HepG2 (cell line): ENCODE measurements around the gene SYNJ2. TPM values are rescaled to one million over a fixed set of nuclear protein-coding genes. Genes with fewer than 3 reads are reported as not detected.

ENCODE experiments used
- ATF7-NPFF ChIP-seq: sonication (generic); formaldehyde crosslinking; IDR thresholded peaks from 2 replicates; pipeline ENCODE4 v1.8.1; 2023; ENCODE audit warnings: mild to moderate bottlenecking, low read depth, missing genetic modification reagents, moderate library complexity
- HNRNPK ChIP-seq: fragments of 200-400 bp; formaldehyde crosslinking; IDR thresholded peaks from 2 replicates; pipeline ENCODE4 v1.6.1; 2018; ENCODE audit warnings: low read length, low read depth, moderate library complexity, mild to moderate bottlenecking; ENCODE audit not compliant: poor library complexity, severe bottlenecking
- HOMEZ ChIP-seq: IDR thresholded peaks from 2 replicates; pipeline ENCODE4 v1.6.1; 2016; ENCODE audit warnings: low read depth
- POLR2A ChIP-seq, 2 experiments: IDR thresholded peaks; 2 replicates each; pipeline ENCODE4 v1.6.1; 2011; ENCODE audit warnings: low read depth in 2 of 2, low read length in 2 of 2, mild to moderate bottlenecking in 1 of 2, moderate library complexity in 1 of 2; ENCODE audit not compliant: insufficient read depth in 1 of 2
- REPIN1 ChIP-seq: sonication (generic); formaldehyde crosslinking; IDR thresholded peaks from 2 replicates; pipeline ENCODE4 v1.8.0; 2022; ENCODE audit warnings: missing genetic modification reagents, low read depth, mild to moderate bottlenecking, borderline replicate concordance
- SAFB2 ChIP-seq: sonication (generic); formaldehyde crosslinking; IDR thresholded peaks from 2 replicates; pipeline ENCODE4 v1.5.1; 2020; ENCODE audit warnings: missing genetic modification reagents, low read depth, mild to moderate bottlenecking, borderline replicate concordance
- SAP130 ChIP-seq: IDR thresholded peaks from 2 replicates; pipeline ENCODE4 v1.6.1; 2016; ENCODE audit warnings: low read depth
- TP53 ChIP-seq: sonication (generic); formaldehyde crosslinking; conservative IDR thresholded peaks from 2 replicates; pipeline ENCODE4 v1.4.0; 2020; ENCODE audit warnings: missing genetic modification reagents
- YEATS4 ChIP-seq: sonication (generic); formaldehyde crosslinking; IDR thresholded peaks from 2 replicates; pipeline ENCODE4 v1.4.0; 2020; ENCODE audit warnings: missing genetic modification reagents, borderline replicate concordance
- ZBTB38 ChIP-seq: sonication (generic); formaldehyde crosslinking; IDR thresholded peaks from 2 replicates; pipeline ENCODE4 v1.5.1; 2020; ENCODE audit warnings: mild to moderate bottlenecking, missing genetic modification reagents
- ZBTB7A ChIP-seq: sonication (generic); formaldehyde crosslinking; IDR thresholded peaks from 2 replicates; pipeline ENCODE4 v1.8.0; 2022; ENCODE audit warnings: mild to moderate bottlenecking, missing genetic modification reagents
- ZFP36L2 ChIP-seq: sonication (generic); formaldehyde crosslinking; IDR thresholded peaks from 2 replicates; pipeline ENCODE4 v1.4.0; 2020; ENCODE audit warnings: missing genetic modification reagents
- ZNF20 ChIP-seq: sonication (generic); formaldehyde crosslinking; IDR thresholded peaks from 2 replicates; pipeline ENCODE4 v1.4.0; 2020; ENCODE audit warnings: mild to moderate bottlenecking, moderate library complexity, missing genetic modification reagents
- ZNF253 ChIP-seq: sonication (generic); formaldehyde crosslinking; IDR thresholded peaks from 2 replicates; pipeline ENCODE4 v1.8.0; 2022; ENCODE audit warnings: mild to moderate bottlenecking, missing genetic modification reagents, borderline replicate concordance
- ZNF335 ChIP-seq: sonication (generic); formaldehyde crosslinking; IDR thresholded peaks from 2 replicates; pipeline ENCODE4 v1.4.0; 2020; ENCODE audit warnings: missing genetic modification reagents
- ZNF460 ChIP-seq: sonication (generic); formaldehyde crosslinking; IDR thresholded peaks from 2 replicates; pipeline ENCODE4 v1.5.1; 2020; ENCODE audit warnings: missing genetic modification reagents, mild to moderate bottlenecking, borderline replicate concordance
- ZNF546 ChIP-seq: sonication (generic); formaldehyde crosslinking; conservative IDR thresholded peaks from 2 replicates; pipeline ENCODE4 v1.8.1; 2023; ENCODE audit warnings: mild to moderate bottlenecking, missing genetic modification reagents
- ZNF644 ChIP-seq: IDR thresholded peaks from 2 replicates; pipeline ENCODE4 v1.6.1; 2016; ENCODE audit warnings: low read depth
- polyA plus RNA-seq, 8 experiments: library from polyadenylated mRNA; depleted of rRNA in 3 of 8; stranded (reverse) in 7 of 8; unstranded in 1 of 8; fragments of >200 nt; fragmentation: Illumina TruSeq in 4 of 8; extraction: Trizol in 4 of 8; gene quantifications; 2 replicates each; pipeline versions ENCODE4 v1.2.1 to v1.2.3, GENCODE V29; 2011 to 2016; ENCODE audit warnings: low read depth in 4 of 8, missing spikeins in 1 of 8, mixed read lengths in 1 of 8; ENCODE audit not compliant: insufficient read depth in 1 of 8
- total RNA-seq, 5 experiments: library from RNA; depleted of rRNA; stranded (reverse); fragments of >200 nt; fragmentation: Illumina TruSeq; extraction: Trizol; gene quantifications; 2 replicates each; pipeline ENCODE4 v1.2.3, GENCODE V29; 2016; ENCODE audit warnings: low read depth in 1 of 5
- TF ChIP-seq, protein P1 (sequence below): sonication (generic); formaldehyde crosslinking; IDR thresholded peaks from 2 replicates; pipeline ENCODE4 v1.4.0; 2020; ENCODE audit warnings: missing genetic modification reagents, mild to moderate bottlenecking, borderline replicate concordance
- TF ChIP-seq, protein P2 (sequence below): sonication (generic); formaldehyde crosslinking; IDR thresholded peaks from 2 replicates; pipeline ENCODE4 v1.5.1; 2020; ENCODE audit warnings: mild to moderate bottlenecking, missing genetic modification reagents, moderate library complexity

SYNJ2 gene
- total and polyA plus RNA-seq, 2 of the 13 experiments (the other 11 are each of a cell fraction or from before 2014, with no cell fraction given), result 39.1 to 57.6 TPM

DNA sequence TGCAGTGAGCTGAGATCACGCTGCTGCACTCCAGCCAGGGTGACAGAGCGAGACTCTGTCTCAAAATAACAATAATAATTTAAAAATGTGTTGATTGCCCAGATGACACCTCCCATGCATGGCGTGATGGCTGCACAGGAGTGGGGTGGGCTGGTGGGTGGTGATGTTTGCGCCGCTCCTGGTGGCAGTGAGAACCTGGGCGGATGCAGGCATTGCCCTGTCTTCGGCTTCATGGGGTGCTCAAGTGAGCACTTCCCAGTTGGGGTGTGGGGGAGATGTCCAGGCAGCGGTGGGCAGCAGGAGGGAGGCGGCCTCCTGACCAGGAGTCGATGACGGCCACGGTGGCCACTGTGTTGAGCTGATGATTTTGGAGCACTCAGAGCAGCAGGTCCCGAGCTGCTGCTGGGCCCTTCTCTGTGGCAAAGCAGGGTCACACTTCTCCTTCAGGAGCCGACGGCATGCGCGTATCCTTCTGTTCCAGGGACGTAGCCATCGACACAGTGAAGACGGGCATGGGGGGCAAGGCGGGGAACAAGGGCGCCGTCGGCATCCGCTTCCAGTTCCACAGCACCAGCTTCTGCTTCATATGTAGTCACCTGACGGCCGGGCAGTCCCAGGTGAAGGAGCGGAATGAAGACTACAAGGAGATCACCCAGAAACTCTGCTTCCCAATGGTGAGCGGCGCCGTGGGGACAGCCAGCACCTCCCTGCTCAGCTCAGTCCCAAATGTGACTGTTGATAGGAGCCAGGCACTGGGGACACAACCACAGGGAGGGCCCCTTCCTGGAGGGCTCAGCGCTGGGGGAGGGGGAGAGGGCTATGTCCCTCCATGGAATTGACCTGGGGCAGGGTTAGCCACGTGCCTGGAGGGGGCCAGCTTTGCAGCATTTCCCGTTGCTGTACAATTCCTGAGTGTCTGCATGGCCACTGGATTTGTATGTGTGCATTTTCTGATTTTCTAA lies 89.7 kb downstream of the SYNJ2 start (continued):
- TF ChIP-seq, protein P1, sequence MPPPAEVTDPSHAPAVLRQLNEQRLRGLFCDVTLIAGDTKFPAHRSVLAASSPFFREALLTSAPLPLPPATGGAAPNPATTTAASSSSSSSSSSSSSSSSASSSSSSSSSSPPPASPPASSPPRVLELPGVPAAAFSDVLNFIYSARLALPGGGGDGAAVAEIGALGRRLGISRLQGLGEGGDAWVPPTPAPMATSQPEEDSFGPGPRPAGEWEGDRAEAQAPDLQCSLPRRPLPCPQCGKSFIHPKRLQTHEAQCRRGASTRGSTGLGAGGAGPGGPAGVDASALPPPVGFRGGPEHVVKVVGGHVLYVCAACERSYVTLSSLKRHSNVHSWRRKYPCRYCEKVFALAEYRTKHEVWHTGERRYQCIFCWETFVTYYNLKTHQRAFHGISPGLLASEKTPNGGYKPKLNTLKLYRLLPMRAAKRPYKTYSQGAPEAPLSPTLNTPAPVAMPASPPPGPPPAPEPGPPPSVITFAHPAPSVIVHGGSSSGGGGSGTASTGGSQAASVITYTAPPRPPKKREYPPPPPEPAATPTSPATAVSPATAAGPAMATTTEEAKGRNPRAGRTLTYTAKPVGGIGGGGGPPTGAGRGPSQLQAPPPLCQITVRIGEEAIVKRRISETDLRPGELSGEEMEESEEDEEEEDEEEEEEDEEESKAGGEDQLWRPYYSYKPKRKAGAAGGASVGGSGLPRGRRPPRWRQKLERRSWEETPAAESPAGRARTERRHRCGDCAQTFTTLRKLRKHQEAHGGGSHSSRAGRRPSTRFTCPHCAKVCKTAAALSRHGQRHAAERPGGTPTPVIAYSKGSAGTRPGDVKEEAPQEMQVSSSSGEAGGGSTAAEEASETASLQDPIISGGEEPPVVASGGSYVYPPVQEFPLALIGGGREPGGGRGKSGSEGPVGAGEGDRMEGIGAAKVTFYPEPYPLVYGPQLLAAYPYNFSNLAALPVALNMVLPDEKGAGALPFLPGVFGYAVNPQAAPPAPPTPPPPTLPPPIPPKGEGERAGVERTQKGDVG (CRISPR knock-in tag), result 0 out of 2 replicates have a peak, but pooled peaks have one; percentile 4
- no peak for TF ChIP-seq ZNF335 (CRISPR knock-in tag)
- TF ChIP-seq ZBTB7A, result 0 out of 2 replicates have a peak, but pooled peaks have one; percentile 24
- TF ChIP-seq ZNF20 (CRISPR knock-in tag), result no peak
- 0 out of 2 replicates have a peak, but pooled peaks have one; percentile 54 for TF ChIP-seq ZBTB38
- TF ChIP-seq, protein P2, sequence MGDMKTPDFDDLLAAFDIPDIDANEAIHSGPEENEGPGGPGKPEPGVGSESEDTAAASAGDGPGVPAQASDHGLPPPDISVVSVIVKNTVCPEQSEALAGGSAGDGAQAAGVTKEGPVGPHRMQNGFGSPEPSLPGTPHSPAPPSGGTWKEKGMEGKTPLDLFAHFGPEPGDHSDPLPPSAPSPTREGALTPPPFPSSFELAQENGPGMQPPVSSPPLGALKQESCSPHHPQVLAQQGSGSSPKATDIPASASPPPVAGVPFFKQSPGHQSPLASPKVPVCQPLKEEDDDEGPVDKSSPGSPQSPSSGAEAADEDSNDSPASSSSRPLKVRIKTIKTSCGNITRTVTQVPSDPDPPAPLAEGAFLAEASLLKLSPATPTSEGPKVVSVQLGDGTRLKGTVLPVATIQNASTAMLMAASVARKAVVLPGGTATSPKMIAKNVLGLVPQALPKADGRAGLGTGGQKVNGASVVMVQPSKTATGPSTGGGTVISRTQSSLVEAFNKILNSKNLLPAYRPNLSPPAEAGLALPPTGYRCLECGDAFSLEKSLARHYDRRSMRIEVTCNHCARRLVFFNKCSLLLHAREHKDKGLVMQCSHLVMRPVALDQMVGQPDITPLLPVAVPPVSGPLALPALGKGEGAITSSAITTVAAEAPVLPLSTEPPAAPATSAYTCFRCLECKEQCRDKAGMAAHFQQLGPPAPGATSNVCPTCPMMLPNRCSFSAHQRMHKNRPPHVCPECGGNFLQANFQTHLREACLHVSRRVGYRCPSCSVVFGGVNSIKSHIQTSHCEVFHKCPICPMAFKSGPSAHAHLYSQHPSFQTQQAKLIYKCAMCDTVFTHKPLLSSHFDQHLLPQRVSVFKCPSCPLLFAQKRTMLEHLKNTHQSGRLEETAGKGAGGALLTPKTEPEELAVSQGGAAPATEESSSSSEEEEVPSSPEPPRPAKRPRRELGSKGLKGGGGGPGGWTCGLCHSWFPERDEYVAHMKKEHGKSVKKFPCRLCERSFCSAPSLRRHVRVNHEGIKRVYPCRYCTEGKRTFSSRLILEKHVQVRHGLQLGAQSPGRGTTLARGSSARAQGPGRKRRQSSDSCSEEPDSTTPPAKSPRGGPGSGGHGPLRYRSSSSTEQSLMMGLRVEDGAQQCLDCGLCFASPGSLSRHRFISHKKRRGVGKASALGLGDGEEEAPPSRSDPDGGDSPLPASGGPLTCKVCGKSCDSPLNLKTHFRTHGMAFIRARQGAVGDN (CRISPR knock-in tag), result peak; percentile 60
- no peak for TF ChIP-seq ZNF253
- no peak for TF ChIP-seq ZFP36L2 (CRISPR knock-in tag)
- TF ChIP-seq HNRNPK, result no peak
- TF ChIP-seq ATF7-NPFF (CRISPR knock-in tag), result 0 out of 2 replicates have a peak, but pooled peaks have one; percentile 40
- TF ChIP-seq SAFB2 (CRISPR knock-in tag), result 0 out of 2 replicates have a peak, but pooled peaks have one; percentile 9
- no peak for TF ChIP-seq ZNF460
- no peak; the same call in 1 of the 2 replicates for TF ChIP-seq YEATS4 (CRISPR knock-in tag)
- no peak for TF ChIP-seq TP53 (CRISPR knock-in tag)
- no peak for TF ChIP-seq ZNF644 (CRISPR knock-in tag)
- TF ChIP-seq HOMEZ (CRISPR knock-in tag), result no peak
- TF ChIP-seq REPIN1 (CRISPR knock-in tag), result no peak
- TF ChIP-seq POLR2A (IDR thresholded peaks at IDR 0.05; ENCODE audit: insufficient read depth in 1 of 2, low read depth in 2 of 2, low read length in 2 of 2), result no peak
- TF ChIP-seq ZNF546, result no peak
- no peak for TF ChIP-seq SAP130 (CRISPR knock-in tag)
